Peyer's patch (tissue), 4 donors: ENCODE results near the gene MUC2.

Experiments
- POLR2A ChIP-seq, 2 donors: fragments of 450-650 bp; IDR thresholded peaks; one replicate each; pipeline ENCODE4 v1.5.1; 2017; ENCODE audit warnings: antibody characterized with exemption in 2 of 2, mild to moderate bottlenecking in 2 of 2, moderate library complexity in 2 of 2
- TF ChIP-seq, protein P1 (sequence below), 6 experiments: fragments of 450-650 bp in 4 of 6; fragments of 200-600 bp in 2 of 6; sonication (generic) in 1 of 6; IDR thresholded peaks; one replicate each; pipeline ENCODE4 v1.5.1; 2017 to 2019; ENCODE audit warnings: antibody characterized with exemption in 6 of 6, mild to moderate bottlenecking in 3 of 6, moderate library complexity in 1 of 6

DNA sequence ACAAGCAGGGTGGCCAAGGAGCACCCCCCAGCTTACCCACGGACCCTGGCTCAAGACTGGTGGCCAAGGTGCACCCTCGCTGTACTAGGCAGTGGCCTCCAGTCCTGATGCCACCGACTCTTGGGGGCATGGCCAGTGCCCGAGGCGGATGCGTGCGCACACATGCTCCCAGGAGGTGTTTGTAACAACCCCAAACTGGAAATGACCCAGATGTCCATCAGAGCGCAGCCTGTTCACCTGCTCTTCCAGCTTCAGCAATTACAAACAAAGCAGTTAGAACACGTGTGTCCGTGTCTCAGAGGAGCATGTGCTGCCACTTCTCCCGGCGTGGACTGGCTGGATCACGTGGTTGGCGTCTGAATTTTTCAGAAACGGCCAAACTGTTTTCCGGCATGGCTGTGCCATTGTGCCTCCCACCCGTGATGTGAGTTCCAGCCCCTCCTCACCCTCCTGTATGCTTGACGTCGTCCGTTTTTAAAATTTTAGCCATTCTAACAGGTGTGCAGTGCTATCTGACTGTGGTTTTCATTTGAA is 31.0 kb upstream of the MUC2 start:
- TF ChIP-seq, protein P1, sequence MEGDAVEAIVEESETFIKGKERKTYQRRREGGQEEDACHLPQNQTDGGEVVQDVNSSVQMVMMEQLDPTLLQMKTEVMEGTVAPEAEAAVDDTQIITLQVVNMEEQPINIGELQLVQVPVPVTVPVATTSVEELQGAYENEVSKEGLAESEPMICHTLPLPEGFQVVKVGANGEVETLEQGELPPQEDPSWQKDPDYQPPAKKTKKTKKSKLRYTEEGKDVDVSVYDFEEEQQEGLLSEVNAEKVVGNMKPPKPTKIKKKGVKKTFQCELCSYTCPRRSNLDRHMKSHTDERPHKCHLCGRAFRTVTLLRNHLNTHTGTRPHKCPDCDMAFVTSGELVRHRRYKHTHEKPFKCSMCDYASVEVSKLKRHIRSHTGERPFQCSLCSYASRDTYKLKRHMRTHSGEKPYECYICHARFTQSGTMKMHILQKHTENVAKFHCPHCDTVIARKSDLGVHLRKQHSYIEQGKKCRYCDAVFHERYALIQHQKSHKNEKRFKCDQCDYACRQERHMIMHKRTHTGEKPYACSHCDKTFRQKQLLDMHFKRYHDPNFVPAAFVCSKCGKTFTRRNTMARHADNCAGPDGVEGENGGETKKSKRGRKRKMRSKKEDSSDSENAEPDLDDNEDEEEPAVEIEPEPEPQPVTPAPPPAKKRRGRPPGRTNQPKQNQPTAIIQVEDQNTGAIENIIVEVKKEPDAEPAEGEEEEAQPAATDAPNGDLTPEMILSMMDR (IDR thresholded peaks at IDR 0.05) = no peak
- no peak for TF ChIP-seq POLR2A (IDR thresholded peaks at IDR 0.05)
